Esophagus muscularis mucosa (tissue), 4 donors: ENCODE data around the gene IGFBP2. TPM values are rescaled to one million over a fixed set of nuclear protein-coding genes. Genes with fewer than 3 reads are reported as not detected.

Source experiments
- DNase-seq: peaks from one replicate; pipeline ENCODE4 v3.0.0-alpha.2; 2017; ENCODE audit errors: extremely low spot score
- H3K27ac ChIP-seq, 4 donors: fragments of 200-600 bp; sonication (generic); replicated peaks in 1 of 4; 1 replicate in 3 of 4; 2 replicates in 1 of 4; pipeline ENCODE4 v1.5.1; 2016 to 2019; ENCODE audit warnings: mild to moderate bottlenecking in 1 of 4
- H3K27me3 ChIP-seq, 4 donors: fragments of 200-600 bp; sonication (generic); one replicate each; pipeline versions ENCODE4 v1.5.1 to v1.6.0; 2016 to 2019
- H3K36me3 ChIP-seq, 4 donors: fragments of 200-600 bp; sonication (generic); one replicate each; pipeline ENCODE4 v1.5.1; 2016 to 2019
- H3K4me1 ChIP-seq, 4 donors: fragments of 200-600 bp; sonication (generic); one replicate each; pipeline ENCODE4 v1.5.1; 2016 to 2019
- H3K4me3 ChIP-seq, 4 donors: fragments of 200-600 bp; sonication (generic); 1 replicate in 2 of 4; 2 replicates in 2 of 4; pipeline ENCODE4 v1.5.1; 2016 to 2019; ENCODE audit warnings: mild to moderate bottlenecking in 4 of 4, moderate library complexity in 1 of 4
- H3K9me3 ChIP-seq, 4 donors: fragments of 200-600 bp; sonication (generic); 1 replicate in 3 of 4; 2 replicates in 1 of 4; pipeline ENCODE4 v1.5.1; 2016 to 2019
- CTCF ChIP-seq, 3 experiments: fragments of 200-600 bp in 2 of 3; fragments of 450-650 bp in 1 of 3; sonication (generic) in 2 of 3; IDR thresholded peaks; one replicate each; pipeline ENCODE4 v1.5.1; 2017 to 2019; ENCODE audit warnings: antibody characterized with exemption in 3 of 3, mild to moderate bottlenecking in 2 of 3, moderate library complexity in 1 of 3
- EP300 ChIP-seq: sonication (generic); formaldehyde crosslinking; IDR thresholded peaks from one replicate; pipeline ENCODE4 v1.6.1; 2017; ENCODE audit warnings: antibody characterized with exemption
- POLR2A ChIP-seq: fragments of 450-650 bp; IDR thresholded peaks from one replicate; pipeline ENCODE4 v1.6.1; 2017; ENCODE audit warnings: antibody characterized with exemption, moderate library complexity, mild to moderate bottlenecking, low read depth
- POLR2AphosphoS5 ChIP-seq, 2 donors: sonication (generic); formaldehyde crosslinking; IDR thresholded peaks; one replicate each; pipeline ENCODE4 v1.6.1; 2017; ENCODE audit warnings: antibody characterized with exemption in 2 of 2
- WGBS: methylation state at CpG from one replicate; pipeline ENCODE4 v1.1.5; 2018; 5-methylcytosine and 5-hydroxymethylcytosine counted together
- intact Hi-C: fragments of 100-400 bp; cut with DNase I; formaldehyde crosslinking; loops from one replicate; pipeline ENCODE4 v1.15.1; 2023
- total RNA-seq, 4 donors: library from RNA; depleted of rRNA; stranded (reverse); fragments of >200 nt; gene quantifications; one replicate each; pipeline versions ENCODE4 v1.1.0 to v1.2.1, GENCODE V29; 2016

The IGFBP2 gene
- total RNA-seq, 4 donors from 2014 or later, result 188 to 446 (median 280) TPM

DNA sequence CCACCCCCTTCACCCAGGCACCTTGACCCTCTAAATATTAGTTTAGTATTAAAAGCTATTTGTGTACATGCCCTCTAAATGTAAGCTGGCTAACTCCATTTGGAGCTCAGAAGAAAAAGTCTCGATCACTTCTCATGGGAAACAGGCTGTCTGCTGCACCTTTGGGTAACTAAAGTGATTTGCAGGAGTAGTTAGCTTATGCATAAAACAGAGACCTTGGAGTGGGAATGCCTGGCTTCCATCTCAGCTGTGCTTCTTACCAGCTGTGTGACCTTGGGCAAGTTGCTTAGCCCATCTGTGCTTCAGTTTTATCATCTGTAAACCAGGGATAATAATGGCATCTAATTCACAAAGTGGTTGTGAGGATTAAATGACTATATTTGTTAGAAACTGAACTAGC lies 29.9 kb downstream of the IGFBP2 start:
- H3K4me1 ChIP-seq, result peaks cover 19 to 39% (median 38%) of the 10 kb centered on the region in 4 donors
- H3K4me3 ChIP-seq, result no peak overlapping the region
- DNase-seq, result no peak
- H3K9me3 ChIP-seq, result no peaks in the 10 kb centered on the region
- H3K27me3 ChIP-seq, result no peaks in the 10 kb centered on the region
- H3K27ac ChIP-seq, result peak overlapping the region in 1 of 4 donors; percentile 20
- intact Hi-C loops, result no loop called here
- TF ChIP-seq POLR2AphosphoS5 (IDR thresholded peaks at IDR 0.05) (no peak), CTCF (IDR thresholded peaks at IDR 0.05) (no peak), EP300 (no peak), POLR2A (no peak)
- 91% methylated on average over 1 of the region's 1 CpG for WGBS
- peaks cover 0 to 38% (median 34%) of the 10 kb centered on the region in 4 donors for H3K36me3 ChIP-seq

GRCh38 chr2:216663846-216664245 lies 30.6 kb downstream of the IGFBP2 start:
- Histone ChIP-seq H3K4me1 (peaks cover 19 to 37% (median 32%) of the 10 kb centered on the region in 4 donors), H3K27ac (peak overlapping the region in 3 of 4 donors; percentile 55 to 70 (median 61)), H3K4me3 (no peak overlapping the region), H3K27me3 (no peaks in the 10 kb centered on the region), H3K9me3 (no peaks in the 10 kb centered on the region), H3K36me3 (peaks cover 0 to 38% (median 34%) of the 10 kb centered on the region in 4 donors)
- TF ChIP-seq POLR2AphosphoS5 (IDR thresholded peaks at IDR 0.05) (no peak), CTCF (IDR thresholded peaks at IDR 0.05) (no peak), EP300 (no peak), POLR2A (no peak)
- intact Hi-C loops, result no loop called here
- no peak for DNase-seq
- 89% methylated on average over 15 of the region's 18 CpGs for WGBS

DNA sequence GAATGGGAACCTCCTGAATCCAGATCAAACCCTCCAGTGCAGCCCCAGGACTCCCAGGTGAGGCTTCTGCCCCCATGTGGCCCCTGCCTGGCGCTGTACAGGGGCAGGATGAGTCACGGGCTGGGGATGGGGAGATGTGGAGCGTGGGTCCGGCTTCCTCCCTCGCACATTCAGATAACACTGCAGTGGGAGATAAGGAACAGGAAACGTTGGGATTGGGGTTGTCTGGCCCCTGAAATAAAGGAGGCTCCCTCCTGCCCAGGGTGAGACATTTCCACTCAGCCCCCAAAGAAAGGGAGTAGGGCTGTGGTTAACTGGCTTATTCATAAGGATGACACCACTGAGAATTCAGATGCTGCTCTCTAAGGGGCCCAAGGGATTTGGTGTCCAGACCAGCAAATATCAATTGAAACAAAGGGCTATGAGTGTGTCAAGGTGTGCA lies 31.4 kb downstream of the IGFBP2 start:
- Histone ChIP-seq H3K4me3 (no peak overlapping the region), H3K27me3 (no peaks in the 10 kb centered on the region), H3K4me1 (peaks cover 19 to 37% (median 25%) of the 10 kb centered on the region in 4 donors), H3K27ac (peak overlapping the region; percentile 55 to 70 (median 66)), H3K9me3 (no peaks in the 10 kb centered on the region), H3K36me3 (peaks cover 0 to 38% (median 34%) of the 10 kb centered on the region in 4 donors)
- intact Hi-C loops, result no loop called here
- 65% methylated on average over 6 of the region's 6 CpGs for WGBS
- no peak for DNase-seq
- TF ChIP-seq EP300 (no peak), POLR2AphosphoS5 (IDR thresholded peaks at IDR 0.05) (no peak), POLR2A (no peak), CTCF (IDR thresholded peaks at IDR 0.05) (no peak)

- H3K36me3 ChIP-seq, result peaks cover 0 to 38% (median 33%) of the 10 kb centered on the region in 4 donors
- intact Hi-C loops, result no loop called here
- WGBS, result 13% methylated on average over 6 of the region's 7 CpGs
- TF ChIP-seq POLR2A, result no peak
- peak; percentile 58 to 66 for TF ChIP-seq POLR2AphosphoS5 (IDR thresholded peaks at IDR 0.05)
- no peaks in the 10 kb centered on the region for H3K9me3 ChIP-seq
- H3K4me3 ChIP-seq, result no peak overlapping the region
- DNase-seq, result no peak
- H3K27ac ChIP-seq, result peak overlapping the region; percentile 55 to 70 (median 66)
- no peaks in the 10 kb centered on the region for H3K27me3 ChIP-seq
- H3K4me1 ChIP-seq, result peaks cover 19 to 37% (median 25%) of the 10 kb centered on the region in 4 donors
These were observed 32.0 kb downstream of the IGFBP2 start for GRCh38 chr2:216665242-216665641.

DNA sequence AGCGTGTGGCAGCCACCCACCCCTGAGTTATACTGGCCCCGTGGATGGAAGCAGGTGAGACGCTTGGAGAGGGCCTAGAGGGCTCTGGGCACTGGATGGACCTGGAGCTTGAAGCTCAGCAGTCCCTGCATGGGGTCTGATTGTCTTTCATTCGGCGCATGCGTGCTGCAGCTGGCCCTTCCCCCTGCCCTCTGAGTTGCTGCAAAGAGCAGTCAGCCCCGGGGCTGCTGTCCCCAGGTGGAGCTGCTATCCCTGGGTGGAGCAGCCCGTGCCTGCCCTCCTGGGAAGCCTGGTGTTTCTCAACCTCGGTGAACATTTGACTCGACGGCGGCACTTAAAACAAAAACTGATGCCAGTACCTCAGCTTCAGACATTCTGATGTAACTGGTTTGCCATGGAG lies 32.5 kb downstream of the IGFBP2 start:
- H3K4me1 ChIP-seq, result peaks cover 19 to 37% (median 25%) of the 10 kb centered on the region in 4 donors
- WGBS, result 26% methylated on average over 6 of the region's 12 CpGs
- H3K27ac ChIP-seq, result peak overlapping the region; percentile 55 to 70 (median 66)
- H3K9me3 ChIP-seq, result no peaks in the 10 kb centered on the region
- TF ChIP-seq POLR2A (no peak), EP300 (no peak), POLR2AphosphoS5 (IDR thresholded peaks at IDR 0.05) (no peak), CTCF (IDR thresholded peaks at IDR 0.05) (peak in 1 of 3 experiments; percentile 7)
- DNase-seq, result no peak
- H3K27me3 ChIP-seq, result no peaks in the 10 kb centered on the region
- intact Hi-C loops, result loop anchor here (1.0 kb wide), 1 partner anchor 146 kb away; no protein-coding TSS in a partner anchor
- peaks cover 0 to 34% (median 29%) of the 10 kb centered on the region in 4 donors for H3K36me3 ChIP-seq
- H3K4me3 ChIP-seq, result no peak overlapping the region
